MM.1S (cell line): ENCODE results near the gene FANCM.

Experiments
- EZH2 ChIP-seq: fragments of 300-600 bp; sonication (generic); optimal IDR thresholded peaks from 2 replicates; pipeline ENCODE3; 2017; ENCODE audit warnings: low read depth, mild to moderate bottlenecking, antibody characterized with exemption, low read length, mixed read lengths
- TF ChIP-seq, protein P1 (sequence below): fragments of 300-600 bp; sonication (generic); IDR thresholded peaks from 2 replicates; pipeline ENCODE4 v1.5.1; 2016; ENCODE audit warnings: antibody characterized with exemption, low read length, mixed read lengths

DNA sequence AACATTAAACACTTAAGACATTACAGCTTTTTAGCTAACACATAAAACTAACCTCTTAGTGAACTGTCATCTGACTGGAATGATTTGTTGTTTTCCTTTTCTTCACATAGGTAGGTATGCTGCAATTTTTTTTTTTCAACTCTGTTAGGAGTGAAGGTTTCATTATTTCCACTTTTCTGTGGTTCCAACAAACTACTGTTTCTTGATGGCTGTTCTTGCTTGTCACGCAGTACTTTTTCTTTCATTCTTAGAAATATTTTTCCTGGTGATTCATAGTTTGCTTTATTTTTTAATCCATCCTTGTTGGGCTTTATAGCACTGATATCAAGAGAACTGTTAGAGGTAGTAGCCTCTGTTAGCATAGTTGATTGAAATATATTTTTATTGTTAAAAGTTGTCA, 111.0 kb downstream of the FANCM start:
- TF ChIP-seq, protein P1, sequence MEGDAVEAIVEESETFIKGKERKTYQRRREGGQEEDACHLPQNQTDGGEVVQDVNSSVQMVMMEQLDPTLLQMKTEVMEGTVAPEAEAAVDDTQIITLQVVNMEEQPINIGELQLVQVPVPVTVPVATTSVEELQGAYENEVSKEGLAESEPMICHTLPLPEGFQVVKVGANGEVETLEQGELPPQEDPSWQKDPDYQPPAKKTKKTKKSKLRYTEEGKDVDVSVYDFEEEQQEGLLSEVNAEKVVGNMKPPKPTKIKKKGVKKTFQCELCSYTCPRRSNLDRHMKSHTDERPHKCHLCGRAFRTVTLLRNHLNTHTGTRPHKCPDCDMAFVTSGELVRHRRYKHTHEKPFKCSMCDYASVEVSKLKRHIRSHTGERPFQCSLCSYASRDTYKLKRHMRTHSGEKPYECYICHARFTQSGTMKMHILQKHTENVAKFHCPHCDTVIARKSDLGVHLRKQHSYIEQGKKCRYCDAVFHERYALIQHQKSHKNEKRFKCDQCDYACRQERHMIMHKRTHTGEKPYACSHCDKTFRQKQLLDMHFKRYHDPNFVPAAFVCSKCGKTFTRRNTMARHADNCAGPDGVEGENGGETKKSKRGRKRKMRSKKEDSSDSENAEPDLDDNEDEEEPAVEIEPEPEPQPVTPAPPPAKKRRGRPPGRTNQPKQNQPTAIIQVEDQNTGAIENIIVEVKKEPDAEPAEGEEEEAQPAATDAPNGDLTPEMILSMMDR = no peak
- TF ChIP-seq EZH2 = no peak
